ENCODE data around the gene LCN12. TPM values are rescaled to one million over a fixed set of nuclear protein-coding genes. Genes with fewer than 3 reads are reported as not detected.

LCN12 gene
- total RNA-seq, 4 donors from 2014 or later, result 1.8 to 8.7 (median 7.9) TPM; not detected in 1

- peaks cover 0 to 16% of the 10 kb centered on the region in 2 donors for H3K27me3 ChIP-seq
- H3K4me3 ChIP-seq, result no peak overlapping the region
- H3K4me1 ChIP-seq, result peaks cover 0 to 19% (median 2%) of the 10 kb centered on the region in 4 donors
- no peaks in the 10 kb centered on the region for H3K9me3 ChIP-seq
- TF ChIP-seq POLR2A (IDR thresholded peaks at IDR 0.05) (no peak), CTCF (IDR thresholded peaks at IDR 0.05) (no peak)
- no peak overlapping the region for H3K27ac ChIP-seq
- H3K36me3 ChIP-seq, result no peaks in the 10 kb centered on the region
- no peak for DNase-seq
These were observed 28.8 kb downstream of the LCN12 start for GRCh38 chr9:136980669-136981478.

GRCh38 chr9:136981588-136982231 is 29.6 kb downstream of the LCN12 start:
- Histone ChIP-seq H3K4me3 (no peak overlapping the region), H3K27ac (no peak overlapping the region), H3K9me3 (no peaks in the 10 kb centered on the region), H3K36me3 (no peaks in the 10 kb centered on the region), H3K4me1 (peaks cover 0 to 19% (median 2%) of the 10 kb centered on the region in 4 donors), H3K27me3 (peaks cover 0 to 18% of the 10 kb centered on the region in 2 donors)
- TF ChIP-seq POLR2A (IDR thresholded peaks at IDR 0.05) (no peak), CTCF (IDR thresholded peaks at IDR 0.05) (no peak)
- no peak for DNase-seq

GRCh38 chr9:136982232-136983051 is 30.4 kb downstream of the LCN12 start, which contains the start of gene LCNL1:
Gene LCNL1 (plus strand): TSS chr9:136982993. CDS start chr9:136983587, 594 bp downstream.
- Histone ChIP-seq H3K9me3 (no peaks in the 10 kb centered on the region), H3K4me3 (no peak within 1 kb of the TSS), H3K27ac (no peak within 1 kb of the TSS), H3K27me3 (peaks cover 0 to 18% of the 10 kb centered on the region in 2 donors), H3K4me1 (peaks cover 0 to 19% (median 2%) of the 10 kb centered on the region in 4 donors), H3K36me3 (no peaks in the 10 kb centered on the region)
- TF ChIP-seq POLR2A (IDR thresholded peaks at IDR 0.05) (no peak), CTCF (IDR thresholded peaks at IDR 0.05) (no peak)
- DNase-seq, result no peak

GRCh38 chr9:136983167-136983566 is 31.1 kb downstream of the LCN12 start:
- no peak for TF ChIP-seq CTCF (IDR thresholded peaks at IDR 0.05)
- TF ChIP-seq POLR2A (IDR thresholded peaks at IDR 0.05), result no peak
- Histone ChIP-seq H3K27ac (no peak overlapping the region), H3K9me3 (no peaks in the 10 kb centered on the region), H3K27me3 (peaks cover 0 to 18% of the 10 kb centered on the region in 2 donors), H3K36me3 (no peaks in the 10 kb centered on the region), H3K4me3 (no peak overlapping the region), H3K4me1 (peaks cover 0 to 13% (median 0%) of the 10 kb centered on the region in 4 donors)
- DNase-seq, result no peak

GRCh38 chr9:136983656-136984314 is 31.7 kb downstream of the LCN12 start:
- Histone ChIP-seq H3K27ac (no peak overlapping the region), H3K36me3 (no peaks in the 10 kb centered on the region), H3K9me3 (no peaks in the 10 kb centered on the region), H3K4me1 (peaks cover 0 to 11% (median 0%) of the 10 kb centered on the region in 4 donors), H3K4me3 (no peak overlapping the region), H3K27me3 (peaks cover 0 to 18% of the 10 kb centered on the region in 2 donors)
- DNase-seq, result no peak
- TF ChIP-seq CTCF (IDR thresholded peaks at IDR 0.05) (no peak), POLR2A (IDR thresholded peaks at IDR 0.05) (no peak)

Measured in Peyer's patch (tissue), 4 donors.